Hippocampal formation (tissue), 2 donors: ENCODE data around the gene NPY2R.

Experiments used
- DNase-seq, 2 donors: peaks; one replicate each; lab custom pipeline; 2025; lab: John Stamatoyannopoulos, UW

The NPY2R gene

GRCh38 chr4:155249016-155249566 lies 40.7 kb downstream of the NPY2R start:
- DNase-seq, result no peak

GRCh38 chr4:155252327-155252726 lies 43.9 kb downstream of the NPY2R start:
- DNase-seq, result no peak

GRCh38 chr4:155263480-155263879 lies 55.0 kb downstream of the NPY2R start:
- DNase-seq, result no peak

GRCh38 chr4:155265113-155265512 lies 56.7 kb downstream of the NPY2R start:
- no peak for DNase-seq
